Measurements from ENCODE around the gene TMEM59.

Gene TMEM59

DNA sequence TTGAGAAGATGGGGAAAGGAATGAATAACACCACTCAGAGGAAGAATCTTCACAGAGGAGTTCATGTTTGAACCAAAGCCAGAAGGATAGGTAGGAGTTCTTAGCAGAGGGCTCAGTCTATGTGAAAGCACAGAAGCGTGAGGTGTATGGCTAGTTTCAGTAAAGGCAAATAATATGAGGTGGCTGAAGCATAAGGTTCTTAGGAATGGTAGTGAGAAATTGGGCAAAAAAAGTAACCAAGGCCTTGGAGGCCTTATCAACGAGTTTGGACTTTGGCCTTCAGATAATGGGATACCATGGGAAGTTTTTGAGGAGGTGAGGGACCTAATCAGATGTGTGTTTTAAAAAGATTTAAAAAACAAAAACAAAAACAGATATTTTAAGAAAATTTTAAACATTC lies 47.5 kb upstream of the TMEM59 start:
- CTCF ChIA-PET = interaction anchor here (0.6 kb wide), 1 partner anchor 448 kb away, joined by 4 read pairs; no protein-coding TSS in a partner anchor
- Histone ChIP-seq H3K9me3 (ENCODE audit: control insufficient read depth, insufficient read depth, low read depth, low read length) (no peaks in the 10 kb centered on the region), H3K4me3 (ENCODE audit: low read depth, low read length) (no peak overlapping the region), H3K4me1 (ENCODE audit: control insufficient read depth, insufficient read depth, low read length) (no peaks in the 10 kb centered on the region), H3K27ac (ENCODE audit: extremely low read depth, low read depth, low read length) (no peak overlapping the region), H3K36me3 (ENCODE audit: control insufficient read depth in 2 of 2, insufficient read depth in 1 of 2, low read length in 2 of 2) (peaks cover 0 to 10% of the 10 kb centered on the region in 2 experiments; a peak in 1 of 3 replicates)
- POLR2A ChIA-PET = no interaction called here
- TF ChIP-seq PBX3 (CRISPR knock-in tag; IDR thresholded peaks at IDR 0.05) (no peak), ZNF76 (tag by site-specific recombination; IDR thresholded peaks at IDR 0.05; ENCODE audit: borderline replicate concordance, low read depth) (no peak), ZNF561 (tag by site-specific recombination; IDR thresholded peaks at IDR 0.05; ENCODE audit: borderline replicate concordance) (no peak), ZNF560 (tag by site-specific recombination; IDR thresholded peaks at IDR 0.05; ENCODE audit: borderline replicate concordance) (no peak), ZNF114 (tag by site-specific recombination; IDR thresholded peaks at IDR 0.05) (no peak), YY2 (tag by site-specific recombination; IDR thresholded peaks at IDR 0.05) (no peak), ZNF510 (tag by site-specific recombination; IDR thresholded peaks at IDR 0.05; ENCODE audit: insufficient replicate concordance) (no peak), ZBTB1 (tag by site-specific recombination; IDR thresholded peaks at IDR 0.05) (no peak), ZNF366 (tag by site-specific recombination; conservative IDR thresholded peaks at IDR 0.05) (no peak), ZNF175 (tag by site-specific recombination; IDR thresholded peaks at IDR 0.05) (no peak)
- TF ChIP-seq, protein P1, sequence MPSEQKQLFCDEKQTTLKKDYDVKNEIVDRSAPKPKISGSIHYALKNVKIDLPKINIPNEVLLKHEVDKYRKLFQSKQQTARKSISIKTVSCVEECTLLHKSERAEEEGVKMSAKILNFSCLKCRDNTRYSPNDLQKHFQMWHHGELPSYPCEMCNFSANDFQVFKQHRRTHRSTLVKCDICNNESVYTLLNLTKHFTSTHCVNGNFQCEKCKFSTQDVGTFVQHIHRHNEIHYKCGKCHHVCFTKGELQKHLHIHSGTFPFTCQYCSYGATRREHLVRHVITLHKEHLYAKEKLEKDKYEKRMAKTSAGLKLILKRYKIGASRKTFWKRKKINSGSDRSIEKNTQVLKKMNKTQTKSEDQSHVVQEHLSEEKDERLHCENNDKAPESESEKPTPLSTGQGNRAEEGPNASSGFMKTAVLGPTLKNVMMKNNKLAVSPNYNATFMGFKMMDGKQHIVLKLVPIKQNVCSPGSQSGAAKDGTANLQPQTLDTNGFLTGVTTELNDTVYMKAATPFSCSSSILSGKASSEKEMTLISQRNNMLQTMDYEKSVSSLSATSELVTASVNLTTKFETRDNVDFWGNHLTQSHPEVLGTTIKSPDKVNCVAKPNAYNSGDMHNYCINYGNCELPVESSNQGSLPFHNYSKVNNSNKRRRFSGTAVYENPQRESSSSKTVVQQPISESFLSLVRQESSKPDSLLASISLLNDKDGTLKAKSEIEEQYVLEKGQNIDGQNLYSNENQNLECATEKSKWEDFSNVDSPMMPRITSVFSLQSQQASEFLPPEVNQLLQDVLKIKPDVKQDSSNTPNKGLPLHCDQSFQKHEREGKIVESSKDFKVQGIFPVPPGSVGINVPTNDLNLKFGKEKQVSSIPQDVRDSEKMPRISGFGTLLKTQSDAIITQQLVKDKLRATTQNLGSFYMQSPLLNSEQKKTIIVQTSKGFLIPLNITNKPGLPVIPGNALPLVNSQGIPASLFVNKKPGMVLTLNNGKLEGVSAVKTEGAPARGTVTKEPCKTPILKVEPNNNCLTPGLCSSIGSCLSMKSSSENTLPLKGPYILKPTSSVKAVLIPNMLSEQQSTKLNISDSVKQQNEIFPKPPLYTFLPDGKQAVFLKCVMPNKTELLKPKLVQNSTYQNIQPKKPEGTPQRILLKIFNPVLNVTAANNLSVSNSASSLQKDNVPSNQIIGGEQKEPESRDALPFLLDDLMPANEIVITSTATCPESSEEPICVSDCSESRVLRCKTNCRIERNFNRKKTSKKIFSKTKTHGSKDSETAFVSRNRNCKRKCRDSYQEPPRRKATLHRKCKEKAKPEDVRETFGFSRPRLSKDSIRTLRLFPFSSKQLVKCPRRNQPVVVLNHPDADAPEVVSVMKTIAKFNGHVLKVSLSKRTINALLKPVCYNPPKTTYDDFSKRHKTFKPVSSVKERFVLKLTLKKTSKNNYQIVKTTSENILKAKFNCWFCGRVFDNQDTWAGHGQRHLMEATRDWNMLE (tag by site-specific recombination; conservative IDR thresholded peaks at IDR 0.05; ENCODE audit: low read depth) = no peak
- TF ChIP-seq, protein P2, sequence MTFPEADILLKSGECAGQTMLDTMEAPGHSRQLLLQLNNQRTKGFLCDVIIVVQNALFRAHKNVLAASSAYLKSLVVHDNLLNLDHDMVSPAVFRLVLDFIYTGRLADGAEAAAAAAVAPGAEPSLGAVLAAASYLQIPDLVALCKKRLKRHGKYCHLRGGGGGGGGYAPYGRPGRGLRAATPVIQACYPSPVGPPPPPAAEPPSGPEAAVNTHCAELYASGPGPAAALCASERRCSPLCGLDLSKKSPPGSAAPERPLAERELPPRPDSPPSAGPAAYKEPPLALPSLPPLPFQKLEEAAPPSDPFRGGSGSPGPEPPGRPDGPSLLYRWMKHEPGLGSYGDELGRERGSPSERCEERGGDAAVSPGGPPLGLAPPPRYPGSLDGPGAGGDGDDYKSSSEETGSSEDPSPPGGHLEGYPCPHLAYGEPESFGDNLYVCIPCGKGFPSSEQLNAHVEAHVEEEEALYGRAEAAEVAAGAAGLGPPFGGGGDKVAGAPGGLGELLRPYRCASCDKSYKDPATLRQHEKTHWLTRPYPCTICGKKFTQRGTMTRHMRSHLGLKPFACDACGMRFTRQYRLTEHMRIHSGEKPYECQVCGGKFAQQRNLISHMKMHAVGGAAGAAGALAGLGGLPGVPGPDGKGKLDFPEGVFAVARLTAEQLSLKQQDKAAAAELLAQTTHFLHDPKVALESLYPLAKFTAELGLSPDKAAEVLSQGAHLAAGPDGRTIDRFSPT (tag by site-specific recombination; IDR thresholded peaks at IDR 0.05) = no peak

- ChIA-PET CTCF (interaction anchor here (1.2 to 1.3 kb wide), 2 partner anchors 17 to 31 kb away, joined by 5 read pairs; no protein-coding TSS in a partner anchor), POLR2A (interaction anchor here (1.1 kb wide), 1 partner anchor 36 kb away, joined by 8 read pairs; no protein-coding TSS in a partner anchor)
- no peaks in the 10 kb centered on the region for H3K4me1 ChIP-seq (ENCODE audit: control insufficient read depth, insufficient read depth, low read length)
- H3K4me3 ChIP-seq (ENCODE audit: low read depth, low read length) = no peak overlapping the region
- H3K9me3 ChIP-seq (ENCODE audit: control insufficient read depth, insufficient read depth, low read depth, low read length) = no peaks in the 10 kb centered on the region
- no peak overlapping the region for H3K27ac ChIP-seq (ENCODE audit: extremely low read depth, low read depth, low read length)
- peaks cover 0 to 10% of the 10 kb centered on the region in 2 experiments; a peak in 1 of 3 replicates for H3K36me3 ChIP-seq (ENCODE audit: control insufficient read depth in 2 of 2, insufficient read depth in 1 of 2, low read length in 2 of 2)
- no peak for TF ChIP-seq ZNF324 (tag by site-specific recombination; IDR thresholded peaks at IDR 0.05)
- TF ChIP-seq KLF1 (tag by site-specific recombination; IDR thresholded peaks at IDR 0.05) = no peak
- TF ChIP-seq ZNF221 (tag by site-specific recombination; IDR thresholded peaks at IDR 0.05; ENCODE audit: borderline replicate concordance) = no peak
- TF ChIP-seq ZNF426 (tag by site-specific recombination; IDR thresholded peaks at IDR 0.05) = no peak
- TF ChIP-seq ZNF544 (tag by site-specific recombination; IDR thresholded peaks at IDR 0.05) = no peak
- no peak for TF ChIP-seq ZNF513 (tag by site-specific recombination; IDR thresholded peaks at IDR 0.05)
Measured at GRCh38 chr1:54099061-54099610, 46.1 kb upstream of the TMEM59 start.

All from HEK293 (cell line).